Lung (tissue), 12 donors: Measurements from ENCODE around the gene EXPH5. TPM values are rescaled to one million over a fixed set of nuclear protein-coding genes. Genes with fewer than 3 reads are reported as not detected.
"Not testable (repeated sequence)": the region's sequence is repeated elsewhere in the genome, so short reads cannot be mapped to it uniquely, and the experiment has no call there.

Source experiments
- ATAC-seq: fragments of 200-7000 bp; cut with Tn5 transposase; one replicate; pipeline ENCODE4 v1.9.1; 2020; ENCODE audit warnings: moderate number of reproducible peaks; ENCODE audit not compliant: insufficient read depth, low FRiP score
- DNase-seq, 3 donors: peaks; one replicate each; pipeline ENCODE4 v3.0.0-alpha.2; 2013 to 2017
- H3K27ac ChIP-seq, 2 donors: one replicate each; pipeline ENCODE4 v1.5.1; 2013; ENCODE audit warnings: mild to moderate bottlenecking in 2 of 2, moderate library complexity in 2 of 2, control low read depth in 1 of 2, inconsistent platforms in 1 of 2, low read depth in 1 of 2, low read length in 1 of 2
- H3K27me3 ChIP-seq, 3 donors: one replicate each; pipeline ENCODE4 v1.5.1; 2013; ENCODE audit warnings: low read length in 2 of 3; ENCODE audit not compliant: control insufficient read depth in 3 of 3, insufficient read depth in 3 of 3
- H3K36me3 ChIP-seq, 4 donors: one replicate each; pipeline ENCODE4 v1.5.1; 2013; ENCODE audit warnings: low read length in 4 of 4, mild to moderate bottlenecking in 1 of 4, moderate library complexity in 1 of 4; ENCODE audit not compliant: control insufficient read depth in 4 of 4, insufficient read depth in 4 of 4
- H3K4me1 ChIP-seq, 5 donors: one replicate each; pipeline ENCODE4 v1.5.1; 2013; ENCODE audit warnings: low read length in 5 of 5, mild to moderate bottlenecking in 2 of 5, moderate library complexity in 1 of 5; ENCODE audit not compliant: control insufficient read depth in 5 of 5, insufficient read depth in 5 of 5
- H3K4me3 ChIP-seq: one replicate; pipeline ENCODE4 v1.5.1; 2013; ENCODE audit warnings: mild to moderate bottlenecking, control low read depth, moderate library complexity
- H3K9ac ChIP-seq, 2 donors: one replicate each; pipeline ENCODE4 v1.5.1; 2013; ENCODE audit warnings: low read length in 2 of 2, control low read depth in 1 of 2; ENCODE audit not compliant: insufficient read depth in 1 of 2
- H3K9me3 ChIP-seq, 4 donors: one replicate each; pipeline ENCODE4 v1.5.1; 2013; ENCODE audit warnings: low read length in 3 of 4, mild to moderate bottlenecking in 1 of 4, moderate library complexity in 1 of 4; ENCODE audit not compliant: control insufficient read depth in 4 of 4, insufficient read depth in 3 of 4
- WGBS, 2 donors: extraction: QIAGEN DNeasy Blood & Tissue Kit; methylation state at CpG; one replicate each; pipeline ENCODE4 v1.1.7; 2013; 5-methylcytosine and 5-hydroxymethylcytosine counted together
- polyA plus RNA-seq, 2 donors: library from polyadenylated mRNA; stranded (reverse); fragments of 200-250 nt; gene quantifications; one replicate each; pipeline ENCODE4 v1.2.1, GENCODE V29; 2013
- total RNA-seq, 2 donors: library from RNA; depleted of rRNA in 1 of 2; stranded (reverse); fragments of >200 nt in 1 of 2; gene quantifications; one replicate each; pipeline ENCODE4 v1.2.1, GENCODE V29; 2014 to 2021
- TF ChIP-seq, protein P1 (sequence below): IDR thresholded peaks from 2 replicates; pipeline ENCODE4 v1.5.1; 2012; ENCODE audit warnings: mild to moderate bottlenecking; ENCODE audit errors: control extremely low read depth, extremely low read depth
- donor health status: control.
- donor health status: control.
- donor health status: Bipolar disorder and iron deficiency.
- donor health status: healthy.
- donor health status: DM: yes; HTN: yes; CAD: no.

Gene EXPH5
- total and polyA plus RNA-seq, 4 donors = 1.1 to 28.8 (median 15.2) TPM

DNA sequence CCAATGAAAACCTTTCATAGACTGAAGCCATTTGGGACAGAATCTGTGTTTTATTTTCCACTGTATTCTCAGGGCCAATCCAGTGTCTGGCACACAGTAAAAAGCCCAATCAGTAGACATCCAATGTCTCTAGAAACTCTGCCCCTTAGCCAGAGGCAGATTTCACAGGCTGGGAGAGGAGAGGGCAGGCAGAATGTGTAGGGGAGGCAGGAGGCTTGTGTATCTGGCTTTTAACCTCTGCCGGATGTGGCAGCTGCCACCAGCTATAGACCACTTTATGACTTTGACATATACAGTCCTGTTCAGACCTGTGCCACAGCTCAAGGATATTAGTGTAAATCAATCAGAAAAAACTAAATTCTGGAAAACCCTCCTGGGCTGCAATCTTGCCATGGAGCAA, 4.4 kb downstream of the EXPH5 start:
- 71 to 73% methylated on average over 1 of the region's 1 CpG for WGBS, 2 donors
- TF ChIP-seq, protein P1, sequence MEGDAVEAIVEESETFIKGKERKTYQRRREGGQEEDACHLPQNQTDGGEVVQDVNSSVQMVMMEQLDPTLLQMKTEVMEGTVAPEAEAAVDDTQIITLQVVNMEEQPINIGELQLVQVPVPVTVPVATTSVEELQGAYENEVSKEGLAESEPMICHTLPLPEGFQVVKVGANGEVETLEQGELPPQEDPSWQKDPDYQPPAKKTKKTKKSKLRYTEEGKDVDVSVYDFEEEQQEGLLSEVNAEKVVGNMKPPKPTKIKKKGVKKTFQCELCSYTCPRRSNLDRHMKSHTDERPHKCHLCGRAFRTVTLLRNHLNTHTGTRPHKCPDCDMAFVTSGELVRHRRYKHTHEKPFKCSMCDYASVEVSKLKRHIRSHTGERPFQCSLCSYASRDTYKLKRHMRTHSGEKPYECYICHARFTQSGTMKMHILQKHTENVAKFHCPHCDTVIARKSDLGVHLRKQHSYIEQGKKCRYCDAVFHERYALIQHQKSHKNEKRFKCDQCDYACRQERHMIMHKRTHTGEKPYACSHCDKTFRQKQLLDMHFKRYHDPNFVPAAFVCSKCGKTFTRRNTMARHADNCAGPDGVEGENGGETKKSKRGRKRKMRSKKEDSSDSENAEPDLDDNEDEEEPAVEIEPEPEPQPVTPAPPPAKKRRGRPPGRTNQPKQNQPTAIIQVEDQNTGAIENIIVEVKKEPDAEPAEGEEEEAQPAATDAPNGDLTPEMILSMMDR = no peak
- Histone ChIP-seq H3K9me3 (no peaks in the 10 kb centered on the region), H3K4me3 (no peak overlapping the region), H3K27me3 (peaks cover 0 to 12% (median 12%) of the 10 kb centered on the region in 3 donors), H3K36me3 (no peaks in the 10 kb centered on the region), H3K9ac (no peak overlapping the region), H3K4me1 (peaks cover 0 to 12% (median 0%) of the 10 kb centered on the region in 5 donors), H3K27ac (no peak overlapping the region)
- no peak for ATAC-seq
- no peak for DNase-seq

DNA sequence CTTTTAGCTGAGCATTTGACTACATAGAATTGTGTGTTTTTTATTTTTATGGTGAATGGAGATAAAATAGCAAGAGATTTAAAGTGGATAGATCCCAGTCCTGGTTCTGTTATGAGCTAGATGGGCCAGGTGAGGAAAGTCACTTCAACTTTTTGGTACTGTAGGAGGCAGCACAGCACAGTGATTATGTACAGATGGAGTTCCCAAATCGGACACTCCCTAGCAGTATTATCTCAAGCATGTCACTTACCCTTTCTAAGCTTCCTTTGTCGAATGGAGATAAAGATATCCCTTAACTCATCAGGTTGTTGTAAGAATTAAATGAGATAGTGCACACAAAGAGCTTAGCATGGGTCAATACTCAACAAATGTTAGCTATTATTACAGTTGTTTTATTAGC, 5.3 kb downstream of the EXPH5 start:
- ATAC-seq (no peak), DNase-seq (no peak)
- Histone ChIP-seq H3K9me3 (no peaks in the 10 kb centered on the region), H3K36me3 (no peaks in the 10 kb centered on the region), H3K4me3 (no peak overlapping the region), H3K9ac (no peak overlapping the region), H3K4me1 (peaks cover 0 to 10% (median 0%) of the 10 kb centered on the region in 5 donors), H3K27me3 (peaks cover 0 to 12% (median 8%) of the 10 kb centered on the region in 3 donors), H3K27ac (no peak overlapping the region)
- WGBS, 2 donors = 70 to 84% methylated on average over 2 of the region's 2 CpGs
- TF ChIP-seq, protein P1 = no peak

DNA sequence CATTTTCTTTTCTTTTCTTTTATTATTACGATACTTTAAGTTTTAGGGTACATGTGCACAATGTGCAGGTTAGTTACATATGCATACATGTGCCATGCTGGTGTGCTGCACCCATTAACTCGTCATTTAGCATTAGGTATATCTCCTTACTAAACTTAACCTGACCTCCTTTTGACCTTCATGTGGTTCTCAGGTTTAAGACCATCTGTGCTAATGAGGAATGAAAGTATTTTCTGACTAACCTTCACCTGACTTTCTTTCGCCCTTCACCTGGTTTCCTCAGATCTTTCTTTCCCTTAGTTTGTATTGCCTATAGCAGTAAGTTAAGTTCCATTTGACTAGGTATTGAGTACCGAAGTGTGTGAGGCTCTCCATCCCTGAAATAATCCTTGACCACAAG, 6.5 kb downstream of the EXPH5 start:
- DNase-seq (no peak), ATAC-seq (no peak)
- H3K9me3 ChIP-seq = no peaks in the 10 kb centered on the region
- peaks cover 0 to 9% (median 0%) of the 10 kb centered on the region in 5 donors for H3K4me1 ChIP-seq
- WGBS, 2 donors = 89 to 92% methylated on average over 4 of the region's 4 CpGs
- H3K27me3 ChIP-seq = peaks cover 0 to 5% (median 3%) of the 10 kb centered on the region in 3 donors
- TF ChIP-seq, protein P1 = no peak
- H3K4me3 ChIP-seq = no peak overlapping the region
- H3K9ac ChIP-seq = no peak overlapping the region
- H3K36me3 ChIP-seq = no peaks in the 10 kb centered on the region
- H3K27ac ChIP-seq = no peak overlapping the region

DNA sequence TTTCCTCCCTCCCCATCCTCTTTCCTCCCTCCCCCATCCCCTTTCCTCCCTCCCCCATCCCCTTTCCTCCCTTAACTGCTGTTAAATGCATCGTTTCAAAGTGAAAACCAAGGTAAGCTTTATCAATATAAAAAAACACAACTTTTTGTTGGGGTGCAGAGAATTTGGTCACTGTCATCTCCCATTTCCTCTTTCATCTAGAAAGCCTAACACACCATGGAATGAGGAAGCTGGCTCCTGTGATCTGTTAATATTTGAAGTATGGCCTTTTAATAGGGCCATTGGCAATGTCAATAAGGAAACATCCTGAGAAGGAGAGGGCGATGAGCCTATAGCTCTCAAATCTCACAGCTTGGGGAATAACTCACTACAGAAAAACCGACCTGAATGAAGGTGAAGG, 7.0 kb downstream of the EXPH5 start:
- Histone ChIP-seq H3K27ac (no peak overlapping the region), H3K9me3 (no peaks in the 10 kb centered on the region), H3K36me3 (no peaks in the 10 kb centered on the region), H3K4me3 (no peak overlapping the region), H3K9ac (no peak overlapping the region), H3K27me3 (peaks cover 0 to under 1% (median 0%) of the 10 kb centered on the region in 3 donors), H3K4me1 (peaks cover 0 to 7% (median 0%) of the 10 kb centered on the region in 5 donors)
- DNase-seq (no peak), ATAC-seq (no peak)
- TF ChIP-seq, protein P1 = no peak
- WGBS, 2 donors = 50 to 75% methylated on average over 3 of the region's 3 CpGs

DNA sequence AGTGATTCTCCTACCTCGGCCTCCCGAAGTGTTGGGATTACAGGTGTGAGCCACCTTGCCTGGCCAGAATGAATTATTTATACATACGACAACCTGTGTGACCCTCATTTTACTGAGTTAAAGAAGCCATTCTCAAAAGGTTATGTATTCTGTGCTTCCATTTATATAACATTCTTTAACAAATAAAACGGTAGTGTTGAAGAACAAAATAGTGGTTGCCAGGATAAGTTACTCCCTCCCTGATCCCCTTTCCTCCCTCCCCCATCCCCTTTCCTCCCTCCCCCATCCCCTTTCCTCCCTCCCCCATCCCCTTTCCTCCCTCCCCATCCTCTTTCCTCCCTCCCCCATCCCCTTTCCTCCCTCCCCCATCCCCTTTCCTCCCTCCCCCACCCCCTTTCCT, 7.4 kb downstream of the EXPH5 start:
- H3K9ac ChIP-seq, H3K27ac ChIP-seq, DNase-seq, H3K9me3 ChIP-seq, H3K4me1 ChIP-seq, H3K36me3 ChIP-seq, H3K4me3 ChIP-seq, H3K27me3 ChIP-seq, ATAC-seq: not testable (repeated sequence)
- 93 to 95% methylated on average over 4 of the region's 4 CpGs for WGBS, 2 donors
